ENCODE results near the gene RPAP3. TPM values are rescaled to one million over a fixed set of nuclear protein-coding genes. Genes with fewer than 3 reads are reported as not detected.
A peak's percentile ranks its signal among the peaks of the same experiment; 100 is the strongest.

Gene RPAP3
- total RNA-seq, 2 donors from 2014 or later, result 16.7 to 17.0 TPM

DNA sequence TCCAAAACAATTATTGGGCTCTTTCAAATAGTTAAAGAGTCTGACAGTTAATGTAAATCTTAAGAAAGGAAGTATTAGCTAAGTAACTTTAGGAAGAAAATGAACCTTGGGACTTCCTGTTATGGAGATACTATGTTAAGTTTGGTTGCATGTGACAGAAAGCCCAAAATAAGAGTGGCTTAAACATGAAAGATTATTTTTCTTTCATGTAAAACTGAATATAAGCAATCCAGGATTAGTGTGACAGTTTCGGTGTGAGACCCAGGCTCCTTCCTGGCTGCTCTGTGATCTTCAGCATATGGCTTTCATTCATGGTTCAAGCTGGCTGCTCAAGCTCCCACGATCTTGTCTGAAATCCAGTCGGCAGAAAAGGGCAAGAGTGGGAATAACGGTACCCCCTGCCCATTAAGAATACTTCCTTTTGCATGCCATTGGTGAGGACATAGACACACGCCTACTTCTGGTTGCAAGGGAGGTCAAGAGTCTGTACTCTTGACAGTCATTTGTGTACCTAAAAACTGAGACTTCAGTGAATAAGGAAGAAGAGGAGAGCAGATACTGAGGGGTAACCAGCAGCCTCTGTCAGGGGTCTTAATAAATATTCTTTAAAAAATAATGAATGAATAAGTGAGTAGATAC lies 2.2 kb upstream of the RPAP3 start:
- TF ChIP-seq, protein P1, sequence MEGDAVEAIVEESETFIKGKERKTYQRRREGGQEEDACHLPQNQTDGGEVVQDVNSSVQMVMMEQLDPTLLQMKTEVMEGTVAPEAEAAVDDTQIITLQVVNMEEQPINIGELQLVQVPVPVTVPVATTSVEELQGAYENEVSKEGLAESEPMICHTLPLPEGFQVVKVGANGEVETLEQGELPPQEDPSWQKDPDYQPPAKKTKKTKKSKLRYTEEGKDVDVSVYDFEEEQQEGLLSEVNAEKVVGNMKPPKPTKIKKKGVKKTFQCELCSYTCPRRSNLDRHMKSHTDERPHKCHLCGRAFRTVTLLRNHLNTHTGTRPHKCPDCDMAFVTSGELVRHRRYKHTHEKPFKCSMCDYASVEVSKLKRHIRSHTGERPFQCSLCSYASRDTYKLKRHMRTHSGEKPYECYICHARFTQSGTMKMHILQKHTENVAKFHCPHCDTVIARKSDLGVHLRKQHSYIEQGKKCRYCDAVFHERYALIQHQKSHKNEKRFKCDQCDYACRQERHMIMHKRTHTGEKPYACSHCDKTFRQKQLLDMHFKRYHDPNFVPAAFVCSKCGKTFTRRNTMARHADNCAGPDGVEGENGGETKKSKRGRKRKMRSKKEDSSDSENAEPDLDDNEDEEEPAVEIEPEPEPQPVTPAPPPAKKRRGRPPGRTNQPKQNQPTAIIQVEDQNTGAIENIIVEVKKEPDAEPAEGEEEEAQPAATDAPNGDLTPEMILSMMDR (IDR thresholded peaks at IDR 0.05), result no peak
- Histone ChIP-seq H3K36me3 (no peaks in the 10 kb centered on the region), H3K9ac (ENCODE audit: low read depth in 2 of 2, low read length in 2 of 2) (no peak overlapping the region), H3K4me3 (no peak overlapping the region), H3K4me1 (no peaks in the 10 kb centered on the region), H3K27ac (no peak overlapping the region), H3K27me3 (no peaks in the 10 kb centered on the region), H3K9me3 (no peaks in the 10 kb centered on the region)
- no peak for DNase-seq
- intact Hi-C loops (cut with DNase I), result no loop called here

DNA sequence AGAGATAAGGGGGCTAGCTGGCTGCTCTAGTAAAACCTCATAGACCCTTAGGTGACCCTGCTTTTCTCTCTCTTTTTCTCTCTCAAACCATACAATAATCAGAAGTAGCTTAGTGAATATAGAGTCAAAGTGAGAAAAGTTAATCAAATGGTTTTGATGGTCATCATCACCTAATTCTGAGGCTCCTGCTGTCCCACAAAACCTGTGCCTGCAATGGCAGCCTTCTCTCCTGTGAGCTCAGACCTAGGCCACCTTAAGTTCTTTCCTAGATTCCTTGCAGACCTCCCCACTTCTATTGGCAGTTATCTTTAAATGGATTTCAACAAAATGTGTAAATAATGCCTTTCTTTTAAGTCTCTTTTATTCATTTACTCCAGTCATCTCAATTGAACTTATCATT lies 1.5 kb upstream of the RPAP3 start:
- no peaks in the 10 kb centered on the region for H3K27me3 ChIP-seq
- no peak for DNase-seq
- H3K4me3 ChIP-seq, result peak overlapping the region; percentile 96
- no peaks in the 10 kb centered on the region for H3K36me3 ChIP-seq
- intact Hi-C loops (cut with DNase I), result no loop called here
- H3K9ac ChIP-seq (ENCODE audit: low read depth in 2 of 2, low read length in 2 of 2), result no peak overlapping the region
- no peaks in the 10 kb centered on the region for H3K4me1 ChIP-seq
- TF ChIP-seq, protein P1 (IDR thresholded peaks at IDR 0.05), result no peak
- no peaks in the 10 kb centered on the region for H3K9me3 ChIP-seq
- H3K27ac ChIP-seq, result peak overlapping the region; percentile 88

DNA sequence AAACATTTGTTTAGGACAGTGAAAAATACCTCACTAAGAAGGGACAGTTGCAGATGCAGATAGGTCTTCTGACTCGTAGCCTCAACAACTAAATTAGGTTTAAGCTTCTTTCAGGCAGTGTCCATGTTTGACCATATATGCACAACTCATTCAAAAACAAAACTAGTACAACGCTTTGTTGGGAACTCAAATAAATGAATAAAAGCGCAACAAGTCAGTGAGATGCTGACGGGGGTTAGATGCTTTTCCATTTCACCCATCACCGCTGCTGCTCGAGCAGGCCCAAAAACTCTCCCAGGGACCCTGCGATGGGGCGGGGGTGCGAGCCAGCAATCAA lies 633 bp downstream of the RPAP3 start:
- DNase-seq, result no peak
- peak overlapping the region; percentile 88 for H3K27ac ChIP-seq
- H3K4me3 ChIP-seq, result peak overlapping the region; percentile 96
- intact Hi-C loops (cut with DNase I), result no loop called here
- H3K9ac ChIP-seq (ENCODE audit: low read depth in 2 of 2, low read length in 2 of 2), result peak overlapping the region; percentile 74 to 94
- no peaks in the 10 kb centered on the region for H3K4me1 ChIP-seq
- TF ChIP-seq, protein P1 (IDR thresholded peaks at IDR 0.05), result no peak
- H3K27me3 ChIP-seq, result no peaks in the 10 kb centered on the region
- no peaks in the 10 kb centered on the region for H3K36me3 ChIP-seq
- H3K9me3 ChIP-seq, result no peaks in the 10 kb centered on the region

DNA sequence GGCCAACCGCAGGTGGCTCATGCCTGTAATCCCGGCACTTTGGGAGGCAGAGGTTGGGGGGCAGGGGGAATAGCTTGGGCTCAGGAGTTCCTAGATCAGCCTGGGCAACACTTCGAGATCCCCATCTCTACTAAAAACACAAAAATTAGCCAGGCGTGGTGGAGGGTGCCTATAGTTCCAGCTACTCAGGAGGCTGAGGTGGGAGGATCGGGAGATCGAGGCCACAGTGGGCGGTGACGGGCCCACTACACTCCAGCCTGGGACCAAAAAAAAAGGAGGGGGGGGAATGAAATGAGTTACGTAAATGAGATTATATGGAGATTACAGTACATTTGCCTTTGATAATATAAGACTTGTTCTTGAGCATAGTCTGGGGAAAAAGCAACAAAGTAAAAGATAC lies 1.1 kb downstream of the RPAP3 start:
- H3K4me3 ChIP-seq, result peak overlapping the region; percentile 96
- TF ChIP-seq, protein P1 (IDR thresholded peaks at IDR 0.05), result no peak
- no peak overlapping the region for H3K27ac ChIP-seq
- H3K27me3 ChIP-seq, result no peaks in the 10 kb centered on the region
- peak overlapping the region in 1 of 2 donors; percentile 74 for H3K9ac ChIP-seq (ENCODE audit: low read depth in 2 of 2, low read length in 2 of 2)
- DNase-seq, result no peak
- H3K36me3 ChIP-seq, result no peaks in the 10 kb centered on the region
- no peaks in the 10 kb centered on the region for H3K9me3 ChIP-seq
- intact Hi-C loops (cut with DNase I), result no loop called here
- no peaks in the 10 kb centered on the region for H3K4me1 ChIP-seq

DNA sequence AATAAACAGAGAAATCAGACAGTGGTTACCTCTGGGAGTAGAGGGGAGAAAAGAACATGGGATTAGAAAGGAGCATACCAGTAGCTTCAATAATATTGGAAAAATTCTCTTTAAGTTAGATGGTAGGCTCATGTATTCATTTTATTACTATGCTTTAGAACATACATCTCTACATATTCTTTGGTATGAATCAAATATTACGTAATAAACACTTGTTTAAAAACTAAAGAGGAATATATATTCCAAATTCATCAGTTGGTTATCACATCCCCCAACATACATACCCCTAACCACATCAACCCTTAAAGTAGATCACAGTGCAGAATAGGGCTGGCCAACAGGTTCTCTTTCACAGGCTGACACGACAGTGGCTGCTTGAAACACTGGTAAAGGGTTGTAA lies 5.6 kb downstream of the RPAP3 start:
- TF ChIP-seq, protein P1 (IDR thresholded peaks at IDR 0.05), result no peak
- Histone ChIP-seq H3K4me1 (no peaks in the 10 kb centered on the region), H3K9me3 (no peaks in the 10 kb centered on the region), H3K36me3 (no peaks in the 10 kb centered on the region), H3K4me3 (no peak overlapping the region), H3K27me3 (no peaks in the 10 kb centered on the region), H3K27ac (no peak overlapping the region), H3K9ac (ENCODE audit: low read depth in 2 of 2, low read length in 2 of 2) (no peak overlapping the region)
- DNase-seq, result no peak
- intact Hi-C loops (cut with DNase I), result no loop called here
